Spinal cord (tissue), 10 donors: ENCODE measurements around the gene CRB3. TPM values are rescaled to one million over a fixed set of nuclear protein-coding genes. Genes with fewer than 3 reads are reported as not detected.
A peak's percentile ranks its signal among the peaks of the same experiment; 100 is the strongest.

Experiments
- DNase-seq, 6 donors: peaks; one replicate each; pipeline versions ENCODE4 v3.0.0 to v3.0.0-alpha.2; 2013 to 2015; ENCODE audit warnings: low spot score in 6 of 6, low read depth in 4 of 6
- H3K27ac ChIP-seq: one replicate; pipeline ENCODE4 v1.5.1; 2013; ENCODE audit warnings: low read depth, low read length, control low read depth
- H3K27me3 ChIP-seq: one replicate; pipeline ENCODE4 v1.6.1; 2013; ENCODE audit warnings: low read length; ENCODE audit not compliant: control insufficient read depth, insufficient read depth
- H3K36me3 ChIP-seq: one replicate; pipeline ENCODE4 v1.6.1; 2013; ENCODE audit warnings: low read length; ENCODE audit not compliant: control insufficient read depth, insufficient read depth
- H3K4me1 ChIP-seq: one replicate; pipeline ENCODE4 v1.6.1; 2013; ENCODE audit warnings: low read length; ENCODE audit not compliant: control insufficient read depth, insufficient read depth
- H3K4me3 ChIP-seq: one replicate; pipeline ENCODE4 v1.5.1; 2013; ENCODE audit warnings: low read depth, low read length, control low read depth
- H3K9me3 ChIP-seq: one replicate; pipeline ENCODE4 v1.6.1; 2013; ENCODE audit warnings: low read length; ENCODE audit not compliant: control insufficient read depth, insufficient read depth
- WGBS: methylation state at CpG from one replicate; pipeline ENCODE4 v1.1.5; 2013; ENCODE audit warnings: missing lambda C conversion rate; ENCODE audit not compliant: insufficient coverage; 5-methylcytosine and 5-hydroxymethylcytosine counted together
- polyA plus RNA-seq, 2 donors: library from polyadenylated mRNA; unstranded; fragments of 120-200 nt; gene quantifications; one replicate each; pipeline ENCODE4 v1.2.1, GENCODE V29; 2013; ENCODE audit not compliant: insufficient read length in 2 of 2
- total RNA-seq, 2 donors: library from RNA; depleted of rRNA in 1 of 2; stranded (reverse); fragments of 120-200 nt in 1 of 2; fragments of >200 nt in 1 of 2; gene quantifications; one replicate each; pipeline versions ENCODE4 v1.2.3 to v1.2.4, GENCODE V29; 2013 to 2014
- donor health status: healthy.

The CRB3 gene
- total and polyA plus RNA-seq, 4 donors = 0.20 to 1.2 (median 0.53) TPM

DNA sequence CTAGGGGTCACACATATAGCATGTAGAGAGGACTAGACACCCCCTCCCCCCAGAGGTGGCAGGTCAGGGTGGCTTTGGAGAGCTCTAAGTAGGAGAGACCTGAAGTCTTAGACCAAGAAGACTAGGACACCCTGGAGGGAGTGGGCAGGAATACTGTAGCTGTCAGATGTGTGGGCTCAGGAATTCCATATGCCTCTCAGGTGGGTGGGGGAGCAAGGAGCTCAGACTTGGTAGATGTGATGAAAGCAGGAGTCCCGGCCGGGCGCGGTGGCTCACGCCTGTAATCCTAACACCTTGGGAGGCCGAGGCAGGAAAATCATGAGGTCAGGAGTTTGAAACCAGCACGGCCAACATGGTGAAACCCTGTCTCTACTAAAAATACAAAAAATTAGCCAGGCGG, 1.6 kb downstream of the CRB3 start:
- H3K4me1 ChIP-seq = peaks cover 11% of the 10 kb centered on the region
- 89% methylated on average over 6 of the region's 8 CpGs for WGBS
- H3K27me3 ChIP-seq = peaks cover 37% of the 10 kb centered on the region
- no peak overlapping the region for H3K27ac ChIP-seq
- no peaks in the 10 kb centered on the region for H3K36me3 ChIP-seq
- H3K9me3 ChIP-seq = no peaks in the 10 kb centered on the region
- H3K4me3 ChIP-seq = no peak overlapping the region
- no peak for DNase-seq

DNA sequence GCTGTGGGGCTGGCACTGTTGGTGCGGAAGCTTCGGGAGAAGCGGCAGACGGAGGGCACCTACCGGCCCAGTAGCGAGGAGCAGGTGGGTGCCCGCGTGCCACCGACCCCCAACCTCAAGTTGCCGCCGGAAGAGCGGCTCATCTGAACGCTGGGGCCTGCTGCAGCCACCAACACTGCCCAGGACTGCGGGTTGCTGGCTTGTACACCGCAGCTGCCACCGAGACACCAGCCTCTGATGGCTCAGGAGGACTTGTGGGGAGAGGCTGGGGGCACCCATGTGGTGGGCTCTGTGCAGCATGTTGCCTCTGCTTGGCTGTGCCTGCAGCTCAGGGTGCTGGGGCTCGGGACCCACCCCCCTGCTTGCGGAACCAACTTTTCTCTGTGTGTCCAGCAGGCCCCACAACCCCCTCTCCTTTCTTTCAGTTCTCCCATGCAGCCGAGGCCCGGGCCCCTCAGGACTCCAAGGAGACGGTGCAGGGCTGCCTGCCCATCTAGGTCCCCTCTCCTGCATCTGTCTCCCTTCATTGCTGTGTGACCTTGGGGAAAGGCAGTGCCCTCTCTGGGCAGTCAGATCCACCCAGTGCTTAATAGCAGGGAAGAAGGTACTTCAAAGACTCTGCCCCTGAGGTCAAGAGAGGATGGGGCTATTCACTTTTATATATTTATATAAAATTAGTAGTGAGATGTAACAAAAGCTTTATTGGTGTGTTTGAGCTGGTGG, 2.6 kb downstream of the CRB3 start:
- Histone ChIP-seq H3K4me3 (no peak overlapping the region), H3K4me1 (peaks cover 7% of the 10 kb centered on the region), H3K36me3 (no peaks in the 10 kb centered on the region), H3K9me3 (no peaks in the 10 kb centered on the region), H3K27ac (no peak overlapping the region), H3K27me3 (peaks cover 37% of the 10 kb centered on the region)
- DNase-seq = no peak
- 89% methylated on average over 21 of the region's 21 CpGs for whole genome bisulfite sequencing

DNA sequence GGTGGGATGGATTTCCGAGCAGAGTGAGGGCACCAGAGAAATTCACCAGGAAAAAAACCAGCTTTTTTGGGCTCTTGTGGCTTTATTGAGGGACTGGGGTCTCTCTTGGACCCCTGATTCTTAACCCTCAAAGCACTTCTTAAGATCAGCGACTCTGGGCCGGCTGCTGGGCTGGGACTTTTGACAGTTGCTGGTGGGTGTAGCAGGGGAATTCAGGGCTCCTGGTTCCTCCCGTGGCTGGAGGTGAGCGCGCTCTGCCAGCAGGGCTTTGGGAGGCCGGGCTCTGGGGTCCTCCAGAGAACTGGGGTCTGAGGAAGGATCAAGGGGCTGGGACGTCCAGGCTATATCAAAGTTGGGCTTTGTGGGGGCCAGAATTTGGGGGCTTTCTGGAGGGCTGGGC, 3.3 kb downstream of the CRB3 start:
- no peak for DNase-seq
- H3K4me3 ChIP-seq = no peak overlapping the region
- H3K27ac ChIP-seq = no peak overlapping the region
- H3K27me3 ChIP-seq = peaks cover 31% of the 10 kb centered on the region
- no peaks in the 10 kb centered on the region for H3K9me3 ChIP-seq
- 80% methylated on average over 7 of the region's 8 CpGs for WGBS
- peaks cover 7% of the 10 kb centered on the region for H3K4me1 ChIP-seq
- H3K36me3 ChIP-seq = no peaks in the 10 kb centered on the region

DNA sequence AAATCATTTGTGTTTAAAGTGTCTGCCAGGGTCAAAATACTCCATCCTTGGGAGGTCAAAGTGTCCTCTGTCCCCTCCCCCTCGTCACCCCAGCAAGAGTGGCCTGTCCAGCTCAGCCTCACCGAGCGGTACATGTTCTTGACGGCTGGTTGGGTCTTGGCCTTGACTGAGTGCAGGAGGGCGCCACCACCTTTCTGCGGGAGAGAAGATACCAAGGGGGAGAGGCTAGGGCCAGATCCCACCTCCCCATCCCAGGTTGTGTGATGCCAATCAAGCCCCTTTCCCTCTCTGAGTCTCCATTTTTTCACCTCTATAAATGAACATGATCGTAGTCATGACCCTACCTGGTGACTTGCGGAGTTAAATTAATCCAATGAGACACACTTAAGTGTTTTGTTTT, 6.1 kb downstream of the CRB3 start:
- no peak overlapping the region for H3K27ac ChIP-seq
- H3K27me3 ChIP-seq = peaks cover 15% of the 10 kb centered on the region
- H3K4me3 ChIP-seq = no peak overlapping the region
- DNase-seq = no peak
- H3K36me3 ChIP-seq = no peaks in the 10 kb centered on the region
- no peaks in the 10 kb centered on the region for H3K9me3 ChIP-seq
- H3K4me1 ChIP-seq = peaks cover 1% of the 10 kb centered on the region
- WGBS = 75% methylated on average over 6 of the region's 8 CpGs

DNA sequence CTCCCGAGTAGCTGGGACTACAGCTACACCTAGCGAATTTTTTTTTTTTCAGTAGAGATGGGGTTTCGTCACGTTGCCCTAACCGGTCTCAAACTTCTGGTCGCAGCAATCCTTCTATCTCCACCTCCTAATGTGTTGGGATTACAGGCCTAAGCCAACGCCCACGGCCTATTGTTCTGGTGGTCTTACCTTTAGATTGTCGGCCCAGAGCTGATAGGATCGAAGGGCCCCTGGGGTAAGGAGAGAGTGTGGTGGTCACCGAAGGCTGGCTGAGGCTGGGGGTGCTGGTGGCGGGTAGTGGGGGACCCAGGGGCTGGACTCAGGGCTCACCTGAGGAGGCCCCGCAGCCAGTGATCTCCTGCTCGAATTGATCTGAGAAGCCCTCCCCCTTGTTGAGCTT, 7.0 kb downstream of the CRB3 start:
- no peaks in the 10 kb centered on the region for H3K36me3 ChIP-seq
- no peaks in the 10 kb centered on the region for H3K9me3 ChIP-seq
- H3K4me1 ChIP-seq = peaks cover 10% of the 10 kb centered on the region
- H3K27ac ChIP-seq = no peak overlapping the region
- peaks cover 23% of the 10 kb centered on the region for H3K27me3 ChIP-seq
- no peak overlapping the region for H3K4me3 ChIP-seq
- DNase-seq = no peak
- 71% methylated on average over 11 of the region's 14 CpGs for WGBS

DNA sequence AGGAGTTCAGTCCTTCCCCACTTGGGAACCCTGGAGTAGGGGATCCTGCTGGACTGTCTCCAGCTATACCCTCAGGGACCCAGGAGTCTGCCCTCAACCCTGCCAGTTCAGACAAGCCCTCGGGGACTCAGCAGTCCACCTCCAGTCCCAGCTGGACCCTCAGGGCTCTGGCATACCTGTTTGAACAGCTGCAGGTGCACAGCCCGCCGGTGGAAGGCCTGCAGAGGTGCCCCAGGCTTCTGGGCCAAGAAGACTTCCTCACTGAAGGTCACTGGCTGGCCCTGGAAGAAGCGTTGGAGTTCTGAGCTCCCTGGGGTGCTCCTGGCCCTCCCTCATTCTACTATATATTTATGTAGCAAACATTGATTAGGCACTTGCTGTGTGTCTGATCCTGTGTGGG, 8.6 kb downstream of the CRB3 start:
- Histone ChIP-seq H3K27me3 (peaks cover 25% of the 10 kb centered on the region), H3K4me3 (no peak overlapping the region), H3K27ac (no peak overlapping the region), H3K9me3 (no peaks in the 10 kb centered on the region), H3K36me3 (no peaks in the 10 kb centered on the region), H3K4me1 (peaks cover 22% of the 10 kb centered on the region)
- no peak for DNase-seq
- WGBS = 88% methylated on average over 3 of the region's 4 CpGs

DNA sequence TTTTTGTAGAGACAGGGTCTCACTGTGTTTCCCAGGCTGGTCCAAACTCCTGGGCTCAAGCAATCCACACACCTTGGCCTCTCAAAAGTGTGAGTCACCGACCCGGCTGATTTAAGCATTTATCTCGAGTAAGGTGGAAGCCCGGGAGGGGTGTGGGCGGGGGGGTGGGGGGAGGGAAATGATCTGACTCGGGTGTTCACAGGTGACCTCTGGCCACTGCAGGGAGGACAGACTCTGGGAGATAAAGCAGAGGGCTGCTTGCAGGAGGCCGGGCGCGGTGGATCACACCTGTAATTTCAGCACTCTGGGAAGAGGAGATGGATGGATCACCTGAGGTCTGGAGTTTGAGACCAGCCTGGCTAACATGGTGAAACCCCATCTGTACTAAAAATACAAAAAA, 9.6 kb downstream of the CRB3 start:
- 95% methylated on average over 4 of the region's 9 CpGs for WGBS
- peaks cover 22% of the 10 kb centered on the region for H3K4me1 ChIP-seq
- H3K27ac ChIP-seq = no peak overlapping the region
- H3K9me3 ChIP-seq = no peaks in the 10 kb centered on the region
- no peaks in the 10 kb centered on the region for H3K36me3 ChIP-seq
- H3K27me3 ChIP-seq = peaks cover 23% of the 10 kb centered on the region
- no peak for DNase-seq
- no peak overlapping the region for H3K4me3 ChIP-seq

DNA sequence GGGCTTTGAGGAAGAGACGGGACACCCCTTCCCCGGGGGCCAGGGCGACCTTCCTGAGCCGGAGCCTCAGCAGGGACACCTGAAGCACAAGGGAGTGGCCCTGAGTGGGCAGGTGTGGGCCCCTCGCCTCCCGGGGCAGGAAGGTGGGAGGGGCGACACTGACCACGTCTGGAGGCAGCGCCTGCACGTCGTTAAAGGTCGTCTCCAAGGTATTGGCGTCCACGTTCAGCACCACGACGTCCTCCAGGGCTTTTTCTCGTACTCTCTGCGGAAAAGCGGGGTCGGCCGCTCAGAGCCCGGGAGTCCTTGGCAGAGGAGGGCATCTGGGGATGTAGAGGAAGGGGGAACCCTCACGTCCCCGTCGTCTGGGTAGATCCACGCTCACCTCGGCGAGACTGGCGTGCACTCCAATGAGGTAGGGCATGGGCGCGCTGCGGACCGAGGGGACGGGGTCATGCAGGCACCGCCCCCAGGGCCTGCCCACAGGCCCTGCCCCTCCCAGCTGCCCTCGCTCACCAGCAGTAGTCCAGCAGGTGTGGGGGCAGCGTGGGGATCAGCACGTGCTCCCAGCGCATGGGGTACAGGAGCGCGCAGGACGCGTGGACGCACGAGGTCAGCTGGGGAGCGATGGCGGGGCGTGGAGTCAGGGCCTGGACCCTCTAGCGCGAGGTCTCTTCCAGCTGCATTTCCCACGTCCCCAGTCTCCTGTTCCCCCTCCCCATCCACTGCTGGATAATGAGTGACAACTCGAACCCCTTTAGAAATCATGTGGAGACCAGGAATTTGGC, 11.4 kb downstream of the CRB3 start:
- H3K36me3 ChIP-seq = no peaks in the 10 kb centered on the region
- peaks cover 1% of the 10 kb centered on the region for H3K9me3 ChIP-seq
- peaks cover 23% of the 10 kb centered on the region for H3K27me3 ChIP-seq
- H3K4me3 ChIP-seq = no peak overlapping the region
- H3K4me1 ChIP-seq = peaks cover 22% of the 10 kb centered on the region
- no peak overlapping the region for H3K27ac ChIP-seq
- 4% methylated on average over 52 of the region's 52 CpGs for WGBS
- no peak for DNase-seq

DNA sequence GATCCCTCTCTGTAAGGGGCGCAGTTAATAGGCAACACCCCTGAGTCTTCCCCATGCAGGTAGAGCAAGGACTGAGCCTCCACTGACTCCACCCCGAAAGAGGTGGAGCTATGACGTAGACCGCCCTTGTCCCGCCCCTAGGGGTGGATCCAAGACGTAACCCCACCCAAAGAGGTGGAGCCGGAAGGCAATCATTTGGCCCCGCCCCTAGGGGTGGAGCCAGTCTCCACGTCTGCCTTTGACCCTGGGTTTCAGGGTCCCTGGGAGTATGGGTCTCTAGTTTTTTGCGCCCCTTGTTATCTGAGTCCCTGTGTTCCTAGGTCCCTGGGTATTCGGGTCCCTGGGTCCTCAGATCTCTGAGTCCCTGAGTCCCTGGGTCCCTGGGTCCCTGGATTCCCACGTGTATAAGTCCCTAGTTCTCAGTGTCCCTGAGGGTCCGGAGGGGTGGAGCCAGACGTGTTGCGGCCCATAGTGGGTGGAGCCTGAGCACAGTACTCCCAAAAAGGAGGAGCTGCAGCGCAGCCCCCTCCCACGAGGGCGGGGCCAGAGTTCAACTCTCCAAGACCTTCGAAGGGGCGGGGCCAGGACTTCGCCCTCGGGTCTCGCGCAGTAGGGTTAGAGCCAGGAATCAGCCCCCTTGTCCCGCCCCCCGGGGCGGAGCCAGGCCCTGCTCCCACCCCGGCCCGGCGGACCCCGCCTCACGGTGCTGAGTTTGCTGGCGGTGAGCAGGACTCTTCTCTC, 12.3 kb downstream of the CRB3 start:
- Histone ChIP-seq H3K27me3 (peaks cover 23% of the 10 kb centered on the region), H3K4me1 (peaks cover 22% of the 10 kb centered on the region), H3K9me3 (peaks cover 1% of the 10 kb centered on the region), H3K36me3 (no peaks in the 10 kb centered on the region), H3K4me3 (no peak overlapping the region), H3K27ac (no peak overlapping the region)
- WGBS = 1% methylated on average over 33 of the region's 33 CpGs
- DNase-seq = peak in 3 of 6 donors; percentile 23 to 87 (median 70)
